Measurements from ENCODE around the gene PCDHGB6.

- no peak for TF ChIP-seq CTCF (IDR thresholded peaks at IDR 0.05; ENCODE audit: insufficient read depth, low read length, poor library complexity, severe bottlenecking)
- no peak for TF ChIP-seq EZH2phosphoT487 (conservative IDR thresholded peaks at IDR 0.05; ENCODE audit: low read length)
Observed at GRCh38 chr5:141421489-141421855, 13.7 kb downstream of the PCDHGB6 start.

All from SU-DHL-6 (cell line).